ENCODE data around the gene MGLL. TPM values are rescaled to one million over a fixed set of nuclear protein-coding genes. Genes with fewer than 3 reads are reported as not detected.

Gene MGLL
- total RNA-seq, 1 experiment from 2014 or later, result 0.94 TPM

- Mint-ChIP-seq H3K27me3 (ENCODE audit: low read depth) (no peaks in the 10 kb centered on the region), H3K27ac (no peak overlapping the region), H3K9me3 (peaks cover 7% of the 10 kb centered on the region), H3K4me1 (0 out of 2 replicates have a peak, but pooled peaks cover 3% of the 10 kb centered on the region), H3K36me3 (no peaks in the 10 kb centered on the region), H3K4me3 (no peak overlapping the region)
- ChIA-PET POLR2A (no interaction called here), CTCF (interaction anchor here (0.6 kb wide), 2 partner anchors 11 to 17 kb away, joined by 3 to 7 read pairs; no protein-coding TSS in a partner anchor)
- TF ChIP-seq HMGXB4 (CRISPR knock-in tag; IDR thresholded peaks at IDR 0.05) (no peak), ZNF396 (CRISPR knock-in tag; IDR thresholded peaks at IDR 0.05; ENCODE audit: borderline replicate concordance) (no peak), AR (CRISPR knock-in tag; IDR thresholded peaks at IDR 0.05) (no peak), SMAD4 (CRISPR knock-in tag; IDR thresholded peaks at IDR 0.05) (no peak), TCF7 (CRISPR knock-in tag; IDR thresholded peaks at IDR 0.05; ENCODE audit: low read depth) (no peak), E2F5 (CRISPR knock-in tag; IDR thresholded peaks at IDR 0.05) (no peak), FOXK1 (CRISPR knock-in tag; IDR thresholded peaks at IDR 0.05) (no peak), ZNF219 (CRISPR knock-in tag; IDR thresholded peaks at IDR 0.05; ENCODE audit: borderline replicate concordance) (no peak), ZNF121 (CRISPR knock-in tag; IDR thresholded peaks at IDR 0.05) (no peak), GABPB1 (CRISPR knock-in tag; IDR thresholded peaks at IDR 0.05) (no peak)
- ATAC-seq (no peak), DNase-seq (ENCODE audit: low spot score) (no peak)
These were observed 8.0 kb downstream of the MGLL start for GRCh38 chr3:127814325-127814781.

GRCh38 chr3:127812151-127812550 is 10.2 kb downstream of the MGLL start:
- no peak overlapping the region for H3K4me3 Mint-ChIP-seq
- ChIA-PET CTCF (no interaction called here), POLR2A (no interaction called here)
- H3K4me1 Mint-ChIP-seq, result no peaks in the 10 kb centered on the region
- no peak for DNase-seq (ENCODE audit: low spot score)
- no peak overlapping the region for H3K27ac Mint-ChIP-seq
- no peak for ATAC-seq
- no peaks in the 10 kb centered on the region; the same call in 1 of the 2 replicates for H3K27me3 Mint-ChIP-seq (ENCODE audit: low read depth)
- TF ChIP-seq FOXP1 (CRISPR knock-in tag; IDR thresholded peaks at IDR 0.05; ENCODE audit: borderline replicate concordance) (no peak), JUN (CRISPR knock-in tag; IDR thresholded peaks at IDR 0.05) (no peak), ZNF281 (CRISPR knock-in tag; IDR thresholded peaks at IDR 0.05) (no peak), ERG (CRISPR knock-in tag; IDR thresholded peaks at IDR 0.05) (no peak), ZNF671 (CRISPR knock-in tag; IDR thresholded peaks at IDR 0.05) (no peak), NR3C1 (CRISPR knock-in tag; conservative IDR thresholded peaks at IDR 0.05; ENCODE audit: low read depth) (no peak), TP53 (CRISPR knock-in tag; IDR thresholded peaks at IDR 0.05) (no peak)
- peaks cover 14% of the 10 kb centered on the region for H3K9me3 Mint-ChIP-seq
- no peaks in the 10 kb centered on the region for H3K36me3 Mint-ChIP-seq
